ENCODE results near the gene PF4V1. TPM values are rescaled to one million over a fixed set of nuclear protein-coding genes. Genes with fewer than 3 reads are reported as not detected.

Gene PF4V1
- polyA plus RNA-seq, 4 donors = 1.2 to 1.4 TPM; not detected in 2

DNA sequence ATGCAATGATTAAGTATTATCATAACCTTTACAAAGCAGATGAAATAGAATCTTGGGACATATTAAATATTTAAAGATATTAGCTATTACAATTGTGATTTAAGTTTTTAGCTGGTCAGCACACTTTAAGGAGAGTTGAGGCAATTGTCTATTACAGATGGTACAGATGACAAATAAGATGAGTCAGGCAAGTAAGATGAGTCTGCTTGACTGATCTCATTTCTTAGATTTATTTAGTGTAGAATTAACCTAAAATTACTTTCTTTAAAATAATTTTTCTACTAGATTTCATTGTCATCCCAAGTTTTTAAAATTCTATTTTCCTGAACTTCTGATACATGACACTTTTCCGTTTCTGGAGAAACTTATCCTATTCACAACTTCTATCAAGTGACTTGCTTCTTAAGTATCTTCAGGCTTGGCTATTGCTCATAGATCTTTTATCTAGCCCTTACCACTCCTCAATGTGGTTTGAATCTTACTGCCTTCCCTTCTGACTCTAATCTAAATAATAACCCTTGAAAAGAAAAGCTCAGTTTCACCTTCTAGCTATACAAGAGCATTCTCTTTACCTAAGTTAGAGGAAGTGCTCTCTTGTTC is 49.0 kb downstream of the PF4V1 start:
- DNase-seq (ENCODE audit: low read depth in 4 of 4, low spot score in 3 of 4) = no peak

DNA sequence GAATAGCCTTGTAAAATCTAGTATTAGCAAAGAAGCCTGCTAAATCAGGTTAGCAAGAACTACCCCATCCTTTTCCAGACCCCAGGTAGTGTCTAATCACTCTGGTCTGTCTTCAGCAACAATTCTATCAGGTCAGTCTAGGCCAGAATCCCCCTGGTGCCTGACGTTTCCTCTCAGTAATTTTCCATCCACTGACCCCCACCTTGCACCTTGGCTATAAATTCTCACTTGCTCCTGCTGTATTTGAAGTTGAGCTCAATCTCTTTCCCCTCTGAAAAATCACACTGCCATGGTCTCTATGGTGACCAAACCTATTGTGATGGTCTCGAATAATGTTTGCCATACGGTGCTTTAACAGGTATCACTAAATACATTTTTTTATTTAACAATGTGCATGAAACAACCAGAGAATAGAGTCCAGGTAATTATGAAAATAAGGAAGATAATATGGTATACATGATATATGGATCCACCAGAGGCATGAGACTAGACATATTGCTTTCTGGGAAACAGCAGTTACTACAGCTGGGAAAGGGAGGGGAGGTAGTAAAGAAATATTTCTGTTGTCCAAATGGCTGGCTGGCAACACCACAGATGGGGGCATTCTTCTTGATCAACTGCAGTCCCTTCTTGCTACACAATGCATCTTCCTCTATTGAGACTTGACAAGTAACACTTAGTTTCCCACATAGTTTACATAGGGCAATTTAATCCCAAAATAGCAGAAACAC is 49.9 kb downstream of the PF4V1 start:
- no peak for DNase-seq (ENCODE audit: low read depth in 4 of 4, low spot score in 3 of 4)

Other genes starting within 250 kb of the PF4V1 start
- 1 to 10 TPM in 3 of 4 donors, under 1 TPM in 1; 0.25 to 7.6 (median 6.8) TPM for gene RASSF6, start 232.9 kb upstream of the PF4V1 start, polyA plus RNA-seq (ENCODE audit: insufficient read length in 4 of 4)
- gene CXCL8, start 112.7 kb upstream of the PF4V1 start, polyA plus RNA-seq (ENCODE audit: insufficient read length in 4 of 4) = 10 to 100 TPM in 1 of 4 donors, under 1 TPM in 3; 0.34 to 25.4 (median 0.49) TPM
- under 1 TPM in 1 of 4 donors, not detected in 3; 0.10 TPM for gene CXCL6, start 16.6 kb upstream of the PF4V1 start, polyA plus RNA-seq (ENCODE audit: insufficient read length in 4 of 4)
- gene CXCL1, start 16.1 kb downstream of the PF4V1 start, polyA plus RNA-seq (ENCODE audit: insufficient read length in 4 of 4) = 1 to 10 TPM in 1 of 4 donors, under 1 TPM in 2, not detected in 1; 0.50 to 1.7 (median 0.53) TPM
- gene PF4, start 128.7 kb downstream of the PF4V1 start, polyA plus RNA-seq (ENCODE audit: insufficient read length in 4 of 4) = 10 to 100 TPM in 1 of 4 donors, 1 to 10 TPM in 3; 2.6 to 11.4 (median 4.9) TPM
- 10 to 100 TPM in 3 of 4 donors, 1 to 10 TPM in 1; 5.3 to 40.9 (median 14.6) TPM for gene PPBP, start 134.9 kb downstream of the PF4V1 start, polyA plus RNA-seq (ENCODE audit: insufficient read length in 4 of 4)
- under 1 TPM; 0.10 to 0.81 (median 0.14) TPM for gene CXCL5, start 145.4 kb downstream of the PF4V1 start, polyA plus RNA-seq (ENCODE audit: insufficient read length in 4 of 4)
- 1 to 10 TPM in 1 of 4 donors, under 1 TPM in 3; 0.12 to 1.8 (median 0.17) TPM for gene CXCL3, start 185.4 kb downstream of the PF4V1 start, polyA plus RNA-seq (ENCODE audit: insufficient read length in 4 of 4)
- 1 to 10 TPM in 1 of 4 donors, under 1 TPM in 3; 0.27 to 3.7 (median 0.41) TPM for gene CXCL2, start 245.9 kb downstream of the PF4V1 start, polyA plus RNA-seq (ENCODE audit: insufficient read length in 4 of 4)